Measurements from ENCODE around the gene MAB21L3.

The MAB21L3 gene

DNA sequence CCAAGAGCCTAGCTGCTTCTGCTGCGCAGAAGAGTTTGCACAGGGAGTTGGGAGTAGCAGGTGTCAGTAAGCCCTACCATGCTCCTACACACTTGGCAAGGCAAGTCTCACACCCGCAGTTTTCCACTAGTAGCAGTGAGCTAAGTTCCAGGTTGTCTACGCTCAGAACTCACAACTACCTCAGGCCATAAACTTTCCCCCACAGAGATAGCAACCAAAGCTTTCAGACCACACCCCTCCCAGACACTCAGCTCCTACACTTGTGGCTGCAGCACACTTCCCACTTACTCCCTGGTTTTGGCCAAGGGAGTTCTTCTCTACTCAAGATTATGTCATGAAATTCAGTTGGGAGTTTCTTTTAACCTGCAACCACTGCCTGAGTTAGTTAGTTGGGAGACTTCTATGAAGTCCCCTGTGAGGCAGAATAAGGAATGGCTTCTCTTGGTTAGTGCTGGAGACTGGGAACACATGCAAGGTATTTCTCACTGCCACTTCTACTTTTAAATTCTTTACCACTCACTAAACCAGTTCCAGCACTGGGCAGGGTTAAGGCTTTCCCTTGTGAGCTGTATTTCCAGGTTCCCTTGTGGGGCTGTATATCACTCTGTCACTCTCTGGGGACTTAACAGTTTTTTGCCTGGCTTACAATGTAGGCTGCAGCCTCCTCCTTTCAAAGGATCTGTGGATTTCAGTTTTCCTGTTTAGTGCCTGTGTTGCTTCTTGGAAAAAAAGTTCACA lies 18.3 kb upstream of the MAB21L3 start:
- no peak for TF ChIP-seq JUND (IDR thresholded peaks at IDR 0.05; ENCODE audit: low read depth)
- DNase-seq (ENCODE audit: low read depth in 1 of 2, low spot score in 1 of 2): peak in 1 of 2 experiments; percentile 9
- in situ Hi-C loops (cut with HindIII; ENCODE audit: low pct_unique_long_range_greater_than_20kb, low sequenced_read_pairs): no loop called here

DNA sequence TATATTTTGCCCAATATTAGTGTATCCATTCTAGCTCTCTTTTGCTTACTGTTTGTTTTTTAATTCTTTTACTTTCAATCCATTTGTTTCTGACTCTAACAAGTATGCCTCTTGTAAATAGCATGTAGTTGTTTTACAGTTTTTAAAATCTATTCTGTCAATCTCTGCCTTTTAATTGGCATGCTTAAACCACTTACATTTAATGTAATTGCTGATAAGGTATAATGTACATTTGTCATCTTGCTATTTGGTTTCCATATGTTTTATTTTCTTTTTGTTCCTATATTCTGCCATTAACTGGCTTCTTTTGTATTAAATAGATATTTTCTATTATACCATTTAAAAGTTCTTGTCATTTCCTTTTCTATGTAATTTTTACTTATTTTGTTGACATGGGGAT lies 16.2 kb upstream of the MAB21L3 start:
- in situ Hi-C loops (cut with HindIII; ENCODE audit: low pct_unique_long_range_greater_than_20kb, low sequenced_read_pairs): no loop called here
- no peak for TF ChIP-seq JUND (IDR thresholded peaks at IDR 0.05; ENCODE audit: low read depth)
- DNase-seq (ENCODE audit: low read depth in 1 of 2, low spot score in 1 of 2): no peak

DNA sequence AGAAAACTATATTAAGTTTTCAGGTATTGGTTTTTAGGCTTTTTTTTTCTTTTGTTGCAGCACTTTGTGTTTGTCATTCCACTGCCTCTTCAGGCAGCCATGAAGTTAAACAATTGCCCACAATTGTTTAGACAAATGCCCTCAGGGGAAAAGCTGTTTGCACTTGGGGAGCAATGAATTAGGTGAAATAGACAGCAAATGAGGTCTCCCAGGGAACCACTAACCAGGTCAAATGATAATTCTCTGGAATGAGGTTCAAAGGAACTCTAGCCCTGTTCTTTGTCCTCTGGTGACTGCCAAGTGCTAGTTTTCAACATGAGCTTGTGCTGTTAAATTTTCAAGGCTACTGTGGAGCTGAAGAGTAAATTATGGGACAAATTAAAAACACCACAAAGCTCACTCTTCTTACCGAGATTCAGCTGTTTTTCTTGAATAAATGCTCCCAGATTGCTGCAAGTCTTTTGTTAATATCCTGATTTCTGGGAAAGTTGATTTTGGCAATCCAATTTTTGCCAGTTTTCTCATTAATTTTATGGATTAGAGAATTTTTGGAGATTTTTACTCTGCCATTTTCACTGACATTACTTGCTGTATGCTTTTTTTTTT lies 15.1 kb upstream of the MAB21L3 start:
- TF ChIP-seq JUND (IDR thresholded peaks at IDR 0.05; ENCODE audit: low read depth): no peak
- no peak for DNase-seq (ENCODE audit: low read depth in 1 of 2, low spot score in 1 of 2)
- in situ Hi-C loops (cut with HindIII; ENCODE audit: low pct_unique_long_range_greater_than_20kb, low sequenced_read_pairs): no loop called here

DNA sequence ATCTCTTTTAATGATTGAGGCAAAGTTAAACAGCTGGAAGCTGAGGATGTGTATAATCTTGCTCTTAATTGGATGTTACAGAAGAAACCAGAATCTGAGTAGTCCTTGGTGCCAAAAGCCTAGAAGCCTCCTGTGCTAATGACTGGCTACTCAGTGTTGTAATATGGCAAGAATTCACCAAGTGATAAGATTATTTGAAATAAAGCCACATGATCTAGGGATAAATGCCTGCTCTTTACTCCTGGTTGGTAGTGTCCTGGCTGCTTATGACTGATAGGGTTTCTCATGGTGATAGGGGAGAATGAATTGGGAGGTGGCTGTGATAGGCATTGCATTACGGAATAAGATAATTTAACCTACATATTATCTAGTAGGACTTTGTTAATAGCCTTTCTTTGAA lies 13.6 kb upstream of the MAB21L3 start:
- in situ Hi-C loops (cut with HindIII; ENCODE audit: low pct_unique_long_range_greater_than_20kb, low sequenced_read_pairs): no loop called here
- TF ChIP-seq JUND (IDR thresholded peaks at IDR 0.05; ENCODE audit: low read depth): no peak
- DNase-seq (ENCODE audit: low read depth in 1 of 2, low spot score in 1 of 2): no peak

DNA sequence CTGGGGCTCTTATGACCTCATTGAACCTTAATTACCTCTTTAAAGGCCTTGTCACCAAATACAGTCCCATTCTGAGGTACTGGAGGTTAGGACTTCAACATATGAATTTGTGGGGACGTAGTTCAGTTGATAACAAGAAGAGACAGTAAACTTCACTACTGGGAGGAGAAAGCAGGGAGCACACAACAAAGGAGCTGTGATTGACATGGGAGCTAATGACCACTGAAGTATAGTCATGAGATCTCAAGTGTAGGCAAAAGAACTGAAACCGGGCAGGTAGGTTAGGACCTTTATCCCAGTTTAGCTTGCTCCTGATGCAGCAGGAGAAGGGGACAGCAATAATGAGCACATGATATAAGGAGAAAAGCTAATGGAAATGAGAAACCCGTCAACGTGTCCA lies 11.8 kb upstream of the MAB21L3 start:
- DNase-seq (ENCODE audit: low read depth in 1 of 2, low spot score in 1 of 2): no peak
- in situ Hi-C loops (cut with HindIII; ENCODE audit: low pct_unique_long_range_greater_than_20kb, low sequenced_read_pairs): no loop called here
- TF ChIP-seq JUND (IDR thresholded peaks at IDR 0.05; ENCODE audit: low read depth): no peak

DNA sequence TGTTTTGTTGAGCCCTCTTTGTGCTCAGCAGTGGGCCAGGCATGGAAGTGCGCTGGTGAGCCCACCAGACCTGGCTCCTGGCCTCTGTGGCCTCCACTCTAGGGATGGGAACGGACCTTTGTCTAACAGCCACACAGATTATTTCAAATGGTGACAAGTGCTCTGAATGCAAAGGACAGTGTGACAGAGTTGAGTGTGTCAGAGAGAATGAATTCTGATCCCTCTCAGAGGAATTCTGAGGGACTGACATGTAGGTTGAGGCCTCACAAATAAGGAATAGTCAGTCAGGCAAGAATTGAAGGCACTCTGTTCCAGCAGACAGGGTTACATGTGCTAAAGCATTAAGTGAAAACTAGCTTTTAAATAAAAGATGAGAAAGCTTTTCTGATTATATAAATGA lies 11.3 kb upstream of the MAB21L3 start:
- TF ChIP-seq JUND (IDR thresholded peaks at IDR 0.05; ENCODE audit: low read depth): no peak
- in situ Hi-C loops (cut with HindIII; ENCODE audit: low pct_unique_long_range_greater_than_20kb, low sequenced_read_pairs): no loop called here
- no peak for DNase-seq (ENCODE audit: low read depth in 1 of 2, low spot score in 1 of 2)

DNA sequence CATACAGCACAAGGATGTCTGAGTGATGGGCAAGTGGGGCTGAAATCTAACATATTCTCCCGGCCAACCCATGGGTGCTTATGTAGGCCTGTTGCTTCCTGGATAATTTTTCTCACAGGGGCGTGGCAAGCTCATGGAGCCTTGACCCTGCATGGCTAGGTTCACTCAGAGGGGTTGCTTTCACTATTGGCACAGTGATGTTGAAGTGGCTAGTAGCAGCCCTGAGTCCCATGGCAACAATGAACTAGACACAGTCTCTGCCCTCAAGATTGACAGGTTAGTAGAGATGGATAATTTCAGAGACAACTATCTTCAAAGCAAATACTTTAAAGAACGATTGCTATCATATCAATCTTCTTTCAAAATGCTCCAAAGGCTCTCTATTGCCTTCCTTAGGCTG lies 6.5 kb upstream of the MAB21L3 start:
- in situ Hi-C loops (cut with HindIII; ENCODE audit: low pct_unique_long_range_greater_than_20kb, low sequenced_read_pairs): no loop called here
- no peak for DNase-seq (ENCODE audit: low read depth in 1 of 2, low spot score in 1 of 2)
- no peak for TF ChIP-seq JUND (IDR thresholded peaks at IDR 0.05; ENCODE audit: low read depth)

DNA sequence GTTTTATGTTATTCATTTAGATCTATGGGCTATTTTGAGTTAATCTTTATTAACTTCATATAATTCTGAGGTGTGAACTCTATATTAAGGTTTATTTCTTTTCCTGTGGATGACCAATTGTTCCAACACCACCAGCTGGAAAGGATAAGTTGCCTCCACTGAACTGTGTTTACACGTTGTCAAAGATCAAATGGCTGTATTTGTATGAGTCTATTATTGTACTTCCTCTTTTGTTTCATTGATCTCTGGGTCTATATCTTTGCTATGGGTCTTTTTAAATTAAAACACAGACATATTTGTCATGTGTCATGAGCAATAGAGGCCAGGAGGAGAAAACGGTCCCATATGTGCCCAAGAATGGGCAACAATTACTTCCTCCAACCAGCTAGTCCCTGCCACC lies 5.2 kb upstream of the MAB21L3 start:
- no peak for TF ChIP-seq JUND (IDR thresholded peaks at IDR 0.05; ENCODE audit: low read depth)
- in situ Hi-C loops (cut with HindIII; ENCODE audit: low pct_unique_long_range_greater_than_20kb, low sequenced_read_pairs): no loop called here
- DNase-seq (ENCODE audit: low read depth in 1 of 2, low spot score in 1 of 2): no peak

DNA sequence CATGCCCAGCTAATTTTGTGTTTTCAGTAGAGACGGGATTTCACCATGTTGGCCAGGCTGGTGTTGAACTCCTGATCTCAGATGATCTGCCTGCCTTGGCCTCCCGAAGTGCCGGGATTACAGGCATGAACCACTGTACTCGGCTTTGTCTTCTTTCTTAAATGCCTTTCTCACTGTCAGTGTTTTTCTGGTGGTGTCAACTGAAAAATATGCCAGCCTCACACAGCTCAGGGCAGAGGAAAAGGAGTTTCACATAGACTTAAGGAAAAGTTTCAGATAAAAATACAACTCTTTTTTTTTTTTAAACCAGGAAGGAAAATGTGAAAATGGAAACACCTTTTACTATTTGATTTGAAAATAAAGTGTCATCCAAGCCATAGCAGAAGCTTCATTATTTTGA lies 4.6 kb upstream of the MAB21L3 start:
- DNase-seq (ENCODE audit: low read depth in 1 of 2, low spot score in 1 of 2): no peak
- no peak for TF ChIP-seq JUND (IDR thresholded peaks at IDR 0.05; ENCODE audit: low read depth)
- in situ Hi-C loops (cut with HindIII; ENCODE audit: low pct_unique_long_range_greater_than_20kb, low sequenced_read_pairs): no loop called here

DNA sequence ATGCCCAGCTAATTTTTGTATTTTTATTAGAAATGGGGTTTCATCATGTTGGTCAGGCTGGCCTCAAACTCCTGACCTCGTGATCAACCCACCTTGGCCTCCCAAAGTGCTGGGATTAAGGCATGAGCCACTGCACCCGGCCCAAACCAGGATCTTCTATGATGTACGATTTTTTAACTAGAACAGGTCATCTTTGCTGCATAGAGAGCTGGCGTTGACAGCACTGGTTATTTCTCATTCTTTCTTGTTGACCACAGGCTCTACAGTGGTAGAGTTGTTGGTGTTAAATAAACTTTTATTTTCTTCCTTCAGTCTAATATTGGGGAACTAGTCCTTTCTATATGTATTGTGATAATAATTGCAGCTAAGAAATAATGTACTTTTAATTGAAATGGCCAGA lies 3.8 kb upstream of the MAB21L3 start:
- no peak for DNase-seq (ENCODE audit: low read depth in 1 of 2, low spot score in 1 of 2)
- in situ Hi-C loops (cut with HindIII; ENCODE audit: low pct_unique_long_range_greater_than_20kb, low sequenced_read_pairs): no loop called here
- TF ChIP-seq JUND (IDR thresholded peaks at IDR 0.05; ENCODE audit: low read depth): no peak

DNA sequence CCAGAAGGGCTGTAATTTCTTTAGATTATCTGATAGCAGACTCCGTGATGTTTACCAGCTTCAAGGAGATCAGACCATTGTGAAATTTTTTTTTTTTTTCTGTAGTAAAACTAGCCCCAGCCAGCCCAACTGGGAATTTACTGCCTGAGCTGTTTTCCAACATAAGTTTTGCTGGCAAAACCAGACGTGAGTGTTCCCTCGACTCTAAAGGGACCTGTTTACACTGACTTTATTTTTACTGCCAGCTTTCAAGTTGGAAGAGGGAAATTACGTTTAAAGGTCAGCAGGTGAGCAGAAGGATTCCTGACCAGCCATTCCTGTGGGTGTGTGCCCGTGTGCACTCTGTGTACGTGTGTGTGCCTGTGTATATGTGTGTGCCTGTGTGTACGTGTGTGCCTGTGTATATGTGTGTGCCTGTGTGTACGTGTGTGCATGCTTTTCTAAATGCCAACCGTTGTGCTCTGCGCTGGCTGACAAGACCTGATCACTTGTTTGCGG lies 374 bp downstream of the MAB21L3 start:
- in situ Hi-C loops (cut with HindIII; ENCODE audit: low pct_unique_long_range_greater_than_20kb, low sequenced_read_pairs): no loop called here
- no peak for DNase-seq (ENCODE audit: low read depth in 1 of 2, low spot score in 1 of 2)
- no peak for TF ChIP-seq JUND (IDR thresholded peaks at IDR 0.05; ENCODE audit: low read depth)

DNA sequence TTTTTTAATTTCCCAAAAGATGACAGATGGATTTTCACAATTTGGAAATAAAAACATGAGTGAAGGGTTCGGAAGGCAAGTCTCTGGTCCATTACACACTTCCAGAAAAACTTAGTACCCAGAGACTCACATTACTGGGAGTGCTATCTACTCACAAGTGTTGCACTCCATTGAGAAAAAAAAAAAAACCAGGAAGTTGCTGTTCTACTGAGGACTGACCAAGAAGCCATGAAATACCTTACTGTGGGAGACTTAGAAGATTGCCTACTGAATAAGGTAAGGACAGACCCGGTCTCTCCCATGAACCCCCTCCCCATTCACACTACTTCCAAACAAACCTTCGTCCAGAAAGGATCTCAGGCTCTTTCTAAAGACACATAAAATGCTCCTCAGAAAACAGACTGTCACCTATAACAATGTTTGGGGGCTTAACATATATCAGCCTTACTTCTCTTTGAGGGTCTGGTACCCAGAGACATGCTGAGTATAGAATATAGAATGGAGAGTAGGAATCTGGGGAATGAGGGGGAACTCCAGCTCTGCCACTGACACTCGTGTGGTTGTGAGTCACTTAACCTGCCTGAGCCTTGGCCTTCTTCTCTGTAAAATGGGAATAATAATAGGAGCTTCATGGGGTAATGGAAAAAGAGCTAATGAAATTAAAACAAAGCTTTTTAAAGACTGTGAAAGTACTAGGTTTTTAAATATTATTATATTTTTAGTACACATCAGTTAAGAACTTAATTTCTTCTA lies 1.4 kb downstream of the MAB21L3 start:
- no peak for DNase-seq (ENCODE audit: low read depth in 1 of 2, low spot score in 1 of 2)
- no peak for TF ChIP-seq JUND (IDR thresholded peaks at IDR 0.05; ENCODE audit: low read depth)
- in situ Hi-C loops (cut with HindIII; ENCODE audit: low pct_unique_long_range_greater_than_20kb, low sequenced_read_pairs): no loop called here

DNA sequence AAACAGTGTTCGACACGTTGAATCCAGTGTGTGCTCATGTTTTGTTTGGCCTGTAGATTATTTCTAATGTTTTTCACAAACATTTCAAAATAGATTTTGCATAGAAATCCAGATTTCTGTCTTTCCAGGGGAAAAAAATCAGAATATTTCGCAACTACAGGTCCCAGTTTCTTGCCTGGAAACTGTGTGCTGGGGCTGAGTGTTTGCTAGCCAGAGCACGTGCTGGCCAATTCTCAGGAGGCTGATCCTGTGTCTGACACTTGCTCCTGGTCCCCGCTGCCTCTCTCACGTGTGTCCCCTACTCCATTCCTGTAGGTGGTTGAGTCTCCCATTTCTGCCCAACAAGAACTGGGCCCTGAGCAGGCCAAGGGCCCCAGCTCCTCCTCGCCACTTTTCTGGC lies 2.4 kb downstream of the MAB21L3 start:
- DNase-seq (ENCODE audit: low read depth in 1 of 2, low spot score in 1 of 2): no peak
- TF ChIP-seq JUND (IDR thresholded peaks at IDR 0.05; ENCODE audit: low read depth): no peak
- in situ Hi-C loops (cut with HindIII; ENCODE audit: low pct_unique_long_range_greater_than_20kb, low sequenced_read_pairs): no loop called here

Data from T47D (cell line).